Omental fat pad (tissue), 4 donors: Measurements from ENCODE around the gene RALY. TPM values are rescaled to one million over a fixed set of nuclear protein-coding genes. Genes with fewer than 3 reads are reported as not detected.

Experiments
- ATAC-seq: fragments of 150-250 bp; one replicate; pipeline ENCODE4 v1.9.1; 2016; ENCODE audit warnings: mild to moderate bottlenecking, moderate library complexity; ENCODE audit not compliant: low FRiP score
- DNase-seq: peaks from one replicate; pipeline ENCODE4 v3.0.0-alpha.2; 2019; ENCODE audit warnings: low spot score
- CTCF ChIP-seq, 3 donors: fragments of 450-650 bp; IDR thresholded peaks; one replicate each; pipeline ENCODE4 v1.5.1; 2016 to 2017; ENCODE audit warnings: antibody characterized with exemption in 3 of 3, mild to moderate bottlenecking in 3 of 3, moderate library complexity in 2 of 3
- total RNA-seq, 4 donors: library from RNA; depleted of rRNA; stranded (reverse); fragments of >200 nt; gene quantifications; one replicate each; pipeline ENCODE4 v1.1.0, GENCODE V29; 2016

RALY gene
- total RNA-seq, 4 donors from 2014 or later: 66.4 to 95.4 (median 80.5) TPM

- no peak for TF ChIP-seq CTCF (IDR thresholded peaks at IDR 0.05)
- ATAC-seq (no peak), DNase-seq (no peak)
Measured at GRCh38 chr20:33976959-33977358, 16.8 kb upstream of the RALY start.

- no peak for TF ChIP-seq CTCF (IDR thresholded peaks at IDR 0.05)
- no peak for DNase-seq
- no peak for ATAC-seq
Measured at GRCh38 chr20:33977535-33977934, 16.2 kb upstream of the RALY start.

GRCh38 chr20:33979094-33979493, 14.6 kb upstream of the RALY start:
- ATAC-seq (no peak), DNase-seq (no peak)
- no peak for TF ChIP-seq CTCF (IDR thresholded peaks at IDR 0.05)

- no peak for TF ChIP-seq CTCF (IDR thresholded peaks at IDR 0.05)
- ATAC-seq: no peak
- no peak for DNase-seq
Measured at GRCh38 chr20:33981347-33981746, 12.4 kb upstream of the RALY start.

GRCh38 chr20:33981964-33982363, 11.7 kb upstream of the RALY start:
- DNase-seq: no peak
- TF ChIP-seq CTCF (IDR thresholded peaks at IDR 0.05): no peak
- no peak for ATAC-seq

- DNase-seq: no peak
- ATAC-seq: peak; percentile 26
- TF ChIP-seq CTCF (IDR thresholded peaks at IDR 0.05): no peak
Measured at GRCh38 chr20:33983371-33983770, 10.3 kb upstream of the RALY start.

- DNase-seq (no peak), ATAC-seq (no peak)
- no peak for TF ChIP-seq CTCF (IDR thresholded peaks at IDR 0.05)
Measured at GRCh38 chr20:33984182-33984719, 9.5 kb upstream of the RALY start.
